ENCODE measurements around the gene HDAC1. TPM values are rescaled to one million over a fixed set of nuclear protein-coding genes. Genes with fewer than 3 reads are reported as not detected.

The HDAC1 gene
- total RNA-seq, 2 experiments from 2014 or later = 56.9 to 61.0 TPM

- H3K36me3 ChIP-seq (ENCODE audit: insufficient read depth, low read length) = no peaks in the 10 kb centered on the region
- DNase-seq (no peak), ATAC-seq (ENCODE audit: poor library complexity) (no peak)
- peaks cover 30% of the 10 kb centered on the region for H3K4me1 ChIP-seq (ENCODE audit: insufficient read depth, low read length)
- no peak for TF ChIP-seq CTCF (IDR thresholded peaks at IDR 0.05)
- no peak overlapping the region for H3K27ac Mint-ChIP-seq
- peaks cover 18% of the 10 kb centered on the region for H3K36me3 Mint-ChIP-seq (ENCODE audit: low read depth)
- H3K9me3 ChIP-seq (ENCODE audit: control insufficient read depth in 1 of 2, insufficient read depth in 1 of 2, low read length in 2 of 2) = no peaks in the 10 kb centered on the region
- no peaks in the 10 kb centered on the region for H3K9me3 Mint-ChIP-seq
- H3K27me3 ChIP-seq (ENCODE audit: control insufficient read depth in 1 of 2, insufficient read depth in 2 of 2, low read length in 2 of 2) = peaks cover 0 to 3% of the 10 kb centered on the region in 2 experiments
- intact Hi-C loops (cut with DNase I, micrococcal nuclease) = no loop called here
- ChIA-PET POLR2A (no interaction called here), CTCF (interaction anchor here (1.2 kb wide), 1 partner anchor 22 kb away, joined by 3 read pairs; the partner anchor contains the start of gene MARCKSL1)
- H3K27ac ChIP-seq (ENCODE audit: low read depth in 1 of 2, low read length in 2 of 2) = no peak overlapping the region
- H3K27me3 Mint-ChIP-seq = peaks cover 5% of the 10 kb centered on the region
- no peak overlapping the region for H3K4me3 Mint-ChIP-seq
- no peak overlapping the region for H3K4me3 ChIP-seq (ENCODE audit: low read length)
- peaks cover 32% of the 10 kb centered on the region for H3K4me1 Mint-ChIP-seq (ENCODE audit: low read depth)
Measured at GRCh38 chr1:32357614-32358013, 65.7 kb downstream of the HDAC1 start.

- ATAC-seq (ENCODE audit: poor library complexity) (no peak), DNase-seq (no peak)
- intact Hi-C loops (cut with DNase I, micrococcal nuclease) = no loop called here
- TF ChIP-seq CTCF (IDR thresholded peaks at IDR 0.05) = no peak
- peak overlapping the region; percentile 25 for H3K4me3 Mint-ChIP-seq
- H3K27me3 ChIP-seq (ENCODE audit: control insufficient read depth in 1 of 2, insufficient read depth in 2 of 2, low read length in 2 of 2) = peaks cover 0 to 3% of the 10 kb centered on the region in 2 experiments
- peaks cover 30% of the 10 kb centered on the region for H3K4me1 Mint-ChIP-seq (ENCODE audit: low read depth)
- peaks cover 26% of the 10 kb centered on the region for H3K36me3 Mint-ChIP-seq (ENCODE audit: low read depth)
- H3K9me3 ChIP-seq (ENCODE audit: control insufficient read depth in 1 of 2, insufficient read depth in 1 of 2, low read length in 2 of 2) = no peaks in the 10 kb centered on the region
- H3K27ac Mint-ChIP-seq = no peak overlapping the region
- no peak overlapping the region for H3K4me3 ChIP-seq (ENCODE audit: low read length)
- H3K4me1 ChIP-seq (ENCODE audit: insufficient read depth, low read length) = peaks cover 31% of the 10 kb centered on the region
- peaks cover 4% of the 10 kb centered on the region for H3K36me3 ChIP-seq (ENCODE audit: insufficient read depth, low read length)
- peaks cover 5% of the 10 kb centered on the region for H3K27me3 Mint-ChIP-seq
- H3K27ac ChIP-seq (ENCODE audit: low read depth in 1 of 2, low read length in 2 of 2) = no peak overlapping the region
- ChIA-PET POLR2A (interaction anchor here (0.6 to 2.1 kb wide), 3 partner anchors 18 to 223 kb away, joined by 4 to 9 read pairs (median 5); partner anchors contain the start of gene BSDC1), CTCF (interaction anchor here (1.2 to 1.3 kb wide), 2 partner anchors 23 to 143 kb away, joined by 3 read pairs; partner anchors contain the start of gene MARCKSL1)
- no peaks in the 10 kb centered on the region for H3K9me3 Mint-ChIP-seq
Measured at GRCh38 chr1:32358435-32358834, 66.6 kb downstream of the HDAC1 start.

DNA sequence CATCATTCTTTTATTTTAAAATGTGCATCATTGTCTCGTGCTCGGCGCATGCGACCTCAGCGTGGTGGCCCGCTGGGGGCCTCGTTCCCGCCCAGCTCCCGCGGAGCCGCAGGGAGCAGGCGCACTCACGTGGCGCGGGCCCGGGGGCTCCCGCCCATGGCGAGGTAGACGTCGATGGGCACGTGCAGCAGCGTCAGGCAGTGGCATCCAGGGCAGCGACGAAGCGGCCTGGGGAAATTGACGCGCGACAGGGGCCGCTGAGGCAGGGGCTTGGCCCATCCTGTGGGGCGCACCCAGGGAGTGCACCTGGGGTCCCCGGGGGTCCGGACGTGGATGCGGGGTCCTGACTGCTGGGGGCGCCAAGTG, 69.4 kb downstream of the HDAC1 start:
- ChIA-PET CTCF (no interaction called here), POLR2A (interaction anchor here (1.2 kb wide), 1 partner anchor 11 kb away, joined by 3 read pairs; no protein-coding TSS in a partner anchor)
- no peaks in the 10 kb centered on the region for H3K9me3 Mint-ChIP-seq
- H3K36me3 Mint-ChIP-seq (ENCODE audit: low read depth) = peaks cover 46% of the 10 kb centered on the region
- Histone ChIP-seq H3K36me3 (ENCODE audit: insufficient read depth, low read length) (peaks cover 26% of the 10 kb centered on the region), H3K9me3 (ENCODE audit: control insufficient read depth in 1 of 2, insufficient read depth in 1 of 2, low read length in 2 of 2) (no peaks in the 10 kb centered on the region), H3K4me3 (ENCODE audit: low read length) (no peak overlapping the region), H3K27ac (ENCODE audit: low read depth in 1 of 2, low read length in 2 of 2) (no peak overlapping the region), H3K4me1 (ENCODE audit: insufficient read depth, low read length) (peaks cover 31% of the 10 kb centered on the region), H3K27me3 (ENCODE audit: control insufficient read depth in 1 of 2, insufficient read depth in 2 of 2, low read length in 2 of 2) (peaks cover 0 to 3% of the 10 kb centered on the region in 2 experiments)
- intact Hi-C loops (cut with DNase I, micrococcal nuclease) = no loop called here
- peak overlapping the region; percentile 72 for H3K27ac Mint-ChIP-seq
- ATAC-seq (ENCODE audit: poor library complexity) (no peak), DNase-seq (no peak)
- no peak for TF ChIP-seq CTCF (IDR thresholded peaks at IDR 0.05)
- peak overlapping the region; percentile 58 for H3K4me3 Mint-ChIP-seq
- peaks cover 5% of the 10 kb centered on the region for H3K27me3 Mint-ChIP-seq
- peaks cover 21% of the 10 kb centered on the region for H3K4me1 Mint-ChIP-seq (ENCODE audit: low read depth)
